Stimulated activated CD8-positive, alpha-beta memory T cell treated with anti-CD3 and anti-CD28 coated beads, Interleukin-7, amount 100 ng/mL, for 48 hours (primary cell): ENCODE data around the gene RAB40B.

Source experiments
- DNase-seq, 2 donors: peaks; one replicate each; pipeline ENCODE4 v3.0.0-alpha.2; 2020; ENCODE audit warnings: low read depth in 1 of 2; ENCODE audit errors: extremely low read depth in 1 of 2

The RAB40B gene

GRCh38 chr17:82716203-82717010 is 17.9 kb upstream of the RAB40B start, which contains the start of gene FN3KRP:
FN3KRP (plus strand) TSS chr17:82716706; CDS start chr17:82716756, 50 bp downstream.
- peak; percentile 72 to 93 for DNase-seq

GRCh38 chr17:82713071-82713723 is 14.7 kb upstream of the RAB40B start:
- DNase-seq: no peak

- DNase-seq: no peak
These were observed 12.2 kb upstream of the RAB40B start for GRCh38 chr17:82710499-82711232.

- no peak for DNase-seq
These were observed 11.4 kb upstream of the RAB40B start for GRCh38 chr17:82709676-82710498.

- DNase-seq: no peak
These were observed 10.7 kb upstream of the RAB40B start for GRCh38 chr17:82709024-82709675.

GRCh38 chr17:82705756-82706155 is 7.3 kb upstream of the RAB40B start:
- no peak for DNase-seq

GRCh38 chr17:82704886-82705285 is 6.4 kb upstream of the RAB40B start:
- DNase-seq: no peak

- DNase-seq: no peak
These were observed 5.7 kb upstream of the RAB40B start for GRCh38 chr17:82703935-82704865.

GRCh38 chr17:82703036-82703745 is 4.7 kb upstream of the RAB40B start:
- no peak for DNase-seq

- no peak for DNase-seq
These were observed 3.9 kb upstream of the RAB40B start for GRCh38 chr17:82702231-82702927.

- DNase-seq: no peak
These were observed 1.1 kb upstream of the RAB40B start for GRCh38 chr17:82699551-82699950.

GRCh38 chr17:82698974-82699442 is 510 bp upstream of the RAB40B start:
- no peak for DNase-seq

- no peak for DNase-seq
These were observed 762 bp downstream of the RAB40B start for GRCh38 chr17:82697808-82698064.

- DNase-seq: no peak
These were observed 1.3 kb downstream of the RAB40B start for GRCh38 chr17:82696916-82697807.

- no peak for DNase-seq
These were observed 2.2 kb downstream of the RAB40B start for GRCh38 chr17:82696259-82696658.

GRCh38 chr17:82694647-82695046 is 3.9 kb downstream of the RAB40B start:
- DNase-seq: no peak
